Activated CD4-positive, alpha-beta T cell treated with anti-CD3 and anti-CD28 coated beads, Interleukin-2, amount 10 ng/mL, durations not matched to agents 7 days and 5 days (primary cell): Measurements from ENCODE around the gene DCTPP1. TPM values are rescaled to one million over a fixed set of nuclear protein-coding genes. Genes with fewer than 3 reads are reported as not detected.

Experiments used
- CTCF ChIA-PET: fragments of 350-600 bp; sonication (Branson Sonifier 250); formaldehyde crosslinking; loops from one replicate; lab custom pipeline; 2021; ENCODE audit warnings: antibody characterized with exemption; lab: Charles Lee
- POLR2A ChIA-PET: fragments of 350-600 bp; sonication (Branson Sonifier 250); formaldehyde crosslinking; loops from one replicate; lab custom pipeline; 2021; ENCODE audit warnings: antibody characterized with exemption; lab: Charles Lee
- DNase-seq: peaks from one replicate; pipeline ENCODE4 v3.0.0-alpha.2; 2020
- H3K27ac Mint-ChIP-seq: one replicate; pipeline ENCODE4 v1.8.0; 2021; ENCODE audit warnings: mild to moderate bottlenecking, moderate library complexity, mixed read lengths
- H3K27me3 Mint-ChIP-seq: one replicate; pipeline ENCODE4 v1.8.0; 2021; ENCODE audit warnings: mixed read lengths
- H3K36me3 Mint-ChIP-seq: one replicate; pipeline ENCODE4 v1.8.0; 2021; ENCODE audit warnings: low read depth, mixed read lengths
- H3K4me1 Mint-ChIP-seq: one replicate; pipeline ENCODE4 v1.8.0; 2021; ENCODE audit warnings: mixed read lengths
- H3K4me3 Mint-ChIP-seq: one replicate; pipeline ENCODE4 v1.8.0; 2021; ENCODE audit warnings: mild to moderate bottlenecking, moderate library complexity, mixed read lengths
- H3K9me3 Mint-ChIP-seq: one replicate; pipeline ENCODE4 v1.8.0; 2021; ENCODE audit warnings: mixed read lengths
- total RNA-seq, 2 experiments: library from RNA; stranded (reverse); gene quantifications; one replicate each; pipeline ENCODE4 v1.2.3, GENCODE V29; 2021

Gene DCTPP1
- total RNA-seq, 2 experiments from 2014 or later = 48.4 to 51.4 TPM

- no peaks in the 10 kb centered on the region for H3K9me3 Mint-ChIP-seq
- peaks cover 38% of the 10 kb centered on the region for H3K4me1 Mint-ChIP-seq
- peak within 1 kb of the TSS; percentile 95 for H3K4me3 Mint-ChIP-seq
- ChIA-PET POLR2A (interaction anchor here (0.7 to 1.5 kb wide), 2 partner anchors 13 to 40 kb away, joined by 3 to 9 read pairs; partner anchors contain the start of genes CD2BP2 and SEPTIN1), CTCF (interaction anchor here (0.6 to 2.6 kb wide), 13 partner anchors 9 to 299 kb away, joined by 3 to 24 read pairs (median 4); partner anchors contain the start of genes DCTPP1, MYL11, SEPTIN1 and TBC1D10B)
- peaks cover 22% of the 10 kb centered on the region for H3K36me3 Mint-ChIP-seq
- no peaks in the 10 kb centered on the region for H3K27me3 Mint-ChIP-seq
- DNase-seq = peak; percentile 38
- peak within 1 kb of the TSS; percentile 87 for H3K27ac Mint-ChIP-seq
These were observed 34.5 kb downstream of the DCTPP1 start, which contains the start of gene ZNF48 for GRCh38 chr16:30395155-30395991. ZNF48 (plus strand) TSS chr16:30395420; CDS start chr16:30395795, 375 bp downstream.

GRCh38 chr16:30394592-30395154 lies 35.2 kb downstream of the DCTPP1 start:
- peaks cover 35% of the 10 kb centered on the region for H3K4me1 Mint-ChIP-seq
- ChIA-PET CTCF (interaction anchor here (0.6 to 2.6 kb wide), 9 partner anchors 10 to 299 kb away, joined by 3 to 24 read pairs (median 5); partner anchors contain the start of genes SEPTIN1, TBC1D10B and ZNF771), POLR2A (interaction anchor here (0.7 to 1.5 kb wide), 2 partner anchors 12 to 40 kb away, joined by 3 to 9 read pairs; partner anchors contain the start of genes CD2BP2 and SEPTIN1)
- peak overlapping the region; percentile 60 for H3K27ac Mint-ChIP-seq
- peaks cover 22% of the 10 kb centered on the region for H3K36me3 Mint-ChIP-seq
- no peaks in the 10 kb centered on the region for H3K9me3 Mint-ChIP-seq
- DNase-seq = no peak
- H3K4me3 Mint-ChIP-seq = peak overlapping the region; percentile 80
- H3K27me3 Mint-ChIP-seq = no peaks in the 10 kb centered on the region

GRCh38 chr16:30383521-30383920 lies 46.3 kb downstream of the DCTPP1 start:
- POLR2A ChIA-PET = no interaction called here

GRCh38 chr16:30382111-30382881 lies 47.5 kb downstream of the DCTPP1 start, which contains the start of gene SEPTIN1:
SEPTIN1 (minus strand) TSS chr16:30382561; CDS start chr16:30382542, 19 bp downstream.
- DNase-seq = peak; percentile 87
- ChIA-PET CTCF (interaction anchor here (0.8 to 2.8 kb wide), 15 partner anchors 9 to 233 kb away, joined by 3 to 21 read pairs (median 6); partner anchors contain the start of genes DCTPP1, ZNF48 and ZNF771), POLR2A (interaction anchor here (0.6 to 1.2 kb wide), 4 partner anchors 11 to 250 kb away, joined by 3 to 9 read pairs (median 4); partner anchors contain the start of gene ZNF48)
- Mint-ChIP-seq H3K4me3 (peak within 1 kb of the TSS; percentile 90), H3K27ac (peak within 1 kb of the TSS; percentile 90), H3K9me3 (no peaks in the 10 kb centered on the region), H3K4me1 (peaks cover 59% of the 10 kb centered on the region), H3K27me3 (no peaks in the 10 kb centered on the region), H3K36me3 (peaks cover 41% of the 10 kb centered on the region)

More at GRCh38 chr16:30383521-30383920, 46.3 kb downstream of the DCTPP1 start:
- H3K27ac Mint-ChIP-seq = peak overlapping the region; percentile 90
- CTCF ChIA-PET = interaction anchor here (1.0 to 2.8 kb wide), 12 partner anchors 10 to 49 kb away, joined by 3 to 21 read pairs (median 7); partner anchors contain the start of genes CD2BP2, DCTPP1, ZNF48 and ZNF771
- no peaks in the 10 kb centered on the region for H3K27me3 Mint-ChIP-seq
- DNase-seq = no peak
- H3K4me3 Mint-ChIP-seq = peak overlapping the region; percentile 90
- H3K4me1 Mint-ChIP-seq = peaks cover 49% of the 10 kb centered on the region
- H3K9me3 Mint-ChIP-seq = no peaks in the 10 kb centered on the region
- H3K36me3 Mint-ChIP-seq = peaks cover 33% of the 10 kb centered on the region

GRCh38 chr16:30381291-30382041 lies 48.4 kb downstream of the DCTPP1 start:
- peaks cover 43% of the 10 kb centered on the region for H3K36me3 Mint-ChIP-seq
- peak overlapping the region; percentile 90 for H3K4me3 Mint-ChIP-seq
- peak overlapping the region; percentile 90 for H3K27ac Mint-ChIP-seq
- ChIA-PET CTCF (interaction anchor here (1.5 to 2.8 kb wide), 4 partner anchors 10 to 234 kb away, joined by 3 to 13 read pairs (median 7); partner anchors contain the start of gene ZNF48), POLR2A (no interaction called here)
- no peaks in the 10 kb centered on the region for H3K9me3 Mint-ChIP-seq
- no peaks in the 10 kb centered on the region for H3K27me3 Mint-ChIP-seq
- H3K4me1 Mint-ChIP-seq = peaks cover 66% of the 10 kb centered on the region
- DNase-seq = peak; percentile 52

GRCh38 chr16:30380803-30381208 lies 49.0 kb downstream of the DCTPP1 start:
- H3K4me3 Mint-ChIP-seq = peak overlapping the region; percentile 90
- POLR2A ChIA-PET = no interaction called here
- peaks cover 67% of the 10 kb centered on the region for H3K4me1 Mint-ChIP-seq

GRCh38 chr16:30380072-30380802 lies 49.6 kb downstream of the DCTPP1 start:
- Mint-ChIP-seq H3K4me3 (peak overlapping the region; percentile 90), H3K27me3 (no peaks in the 10 kb centered on the region), H3K4me1 (peaks cover 65% of the 10 kb centered on the region), H3K27ac (peak overlapping the region; percentile 100), H3K9me3 (no peaks in the 10 kb centered on the region), H3K36me3 (peaks cover 43% of the 10 kb centered on the region)
- no peak for DNase-seq
- ChIA-PET CTCF (interaction anchor here (0.5 to 1.5 kb wide), 3 partner anchors 9 to 41 kb away, joined by 3 to 5 read pairs (median 4); no protein-coding TSS in a partner anchor), POLR2A (no interaction called here)

More at GRCh38 chr16:30380803-30381208, 49.0 kb downstream of the DCTPP1 start:
- no peak for DNase-seq
- H3K27ac Mint-ChIP-seq = peak overlapping the region; percentile 90
- no peaks in the 10 kb centered on the region for H3K9me3 Mint-ChIP-seq
- peaks cover 43% of the 10 kb centered on the region for H3K36me3 Mint-ChIP-seq
- CTCF ChIA-PET = interaction anchor here (1.2 to 1.5 kb wide), 2 partner anchors 10 to 12 kb away, joined by 3 to 5 read pairs; no protein-coding TSS in a partner anchor
- H3K27me3 Mint-ChIP-seq = no peaks in the 10 kb centered on the region

GRCh38 chr16:30379158-30379783 lies 50.6 kb downstream of the DCTPP1 start:
- H3K4me1 Mint-ChIP-seq = peaks cover 62% of the 10 kb centered on the region
- no peak for DNase-seq
- H3K4me3 Mint-ChIP-seq = peak overlapping the region; percentile 90
- POLR2A ChIA-PET = no interaction called here
- CTCF ChIA-PET = no interaction called here
- peak overlapping the region; percentile 100 for H3K27ac Mint-ChIP-seq
- H3K27me3 Mint-ChIP-seq = no peaks in the 10 kb centered on the region
- no peaks in the 10 kb centered on the region for H3K9me3 Mint-ChIP-seq
- peaks cover 43% of the 10 kb centered on the region for H3K36me3 Mint-ChIP-seq

GRCh38 chr16:30378236-30379157 lies 51.3 kb downstream of the DCTPP1 start:
- Mint-ChIP-seq H3K9me3 (no peaks in the 10 kb centered on the region), H3K4me3 (peak overlapping the region; percentile 90), H3K36me3 (peaks cover 40% of the 10 kb centered on the region), H3K27ac (peak overlapping the region; percentile 100), H3K27me3 (no peaks in the 10 kb centered on the region), H3K4me1 (peaks cover 58% of the 10 kb centered on the region)
- CTCF ChIA-PET = interaction anchor here (1.2 to 1.5 kb wide), 2 partner anchors 10 to 31 kb away, joined by 4 to 5 read pairs; no protein-coding TSS in a partner anchor
- DNase-seq = peak; percentile 98
- POLR2A ChIA-PET = no interaction called here
